Body of pancreas (tissue), 4 donors: ENCODE results near the gene RPL3.
"Not testable (repeated sequence)": the region's sequence is repeated elsewhere in the genome, so short reads cannot be mapped to it uniquely, and the experiment has no call there.

ENCODE experiments used
- CTCF ChIP-seq, 7 experiments: fragments of 450-650 bp in 4 of 7; fragments of 200-600 bp in 3 of 7; sonication (generic) in 3 of 7; IDR thresholded peaks; one replicate each; pipeline ENCODE4 v1.5.1; 2016 to 2019; ENCODE audit warnings: antibody characterized with exemption in 7 of 7
- POLR2A ChIP-seq, 3 donors: fragments of 450-650 bp; IDR thresholded peaks; one replicate each; pipeline ENCODE4 v1.6.1; 2016; ENCODE audit warnings: antibody characterized with exemption in 3 of 3, mild to moderate bottlenecking in 2 of 3

GRCh38 chr22:39358197-39358596 lies 38.8 kb upstream of the RPL3 start:
- not testable (repeated sequence) for TF ChIP-seq CTCF, POLR2A (IDR thresholded peaks at IDR 0.05)
